B cell (primary cell): ENCODE results near the gene RUFY2.

Experiments used
- CTCF ChIP-seq: fragments of 200-600 bp; IDR thresholded peaks from one replicate; pipeline ENCODE4 v1.8.0; 2022; ENCODE audit warnings: antibody characterized with exemption, mild to moderate bottlenecking
- EZH2 ChIP-seq: IDR thresholded peaks from 2 replicates; pipeline ENCODE4 v1.6.1; 2012; ENCODE audit warnings: borderline replicate concordance, low read depth, mild to moderate bottlenecking, moderate library complexity, low read length; ENCODE audit not compliant: insufficient read depth, poor library complexity, severe bottlenecking

GRCh38 chr10:68408898-68409518, 1.9 kb upstream of the RUFY2 start:
- TF ChIP-seq CTCF (no peak), EZH2 (no peak)
